HL-60/S4 treated with phorbol 12-myristate 13-acetate at 8.2 ng/mL for 4 days and 3 days (cell line): ENCODE measurements around the gene GDF10.

Experiments
- in situ Hi-C: fragments of 300-500 bp; cut with MboI; formaldehyde crosslinking; loops from 2 replicates; pipeline ENCODE4 v1.15.0; 2022; ENCODE audit warnings: low sequenced_read_pairs

Gene GDF10, protein sequence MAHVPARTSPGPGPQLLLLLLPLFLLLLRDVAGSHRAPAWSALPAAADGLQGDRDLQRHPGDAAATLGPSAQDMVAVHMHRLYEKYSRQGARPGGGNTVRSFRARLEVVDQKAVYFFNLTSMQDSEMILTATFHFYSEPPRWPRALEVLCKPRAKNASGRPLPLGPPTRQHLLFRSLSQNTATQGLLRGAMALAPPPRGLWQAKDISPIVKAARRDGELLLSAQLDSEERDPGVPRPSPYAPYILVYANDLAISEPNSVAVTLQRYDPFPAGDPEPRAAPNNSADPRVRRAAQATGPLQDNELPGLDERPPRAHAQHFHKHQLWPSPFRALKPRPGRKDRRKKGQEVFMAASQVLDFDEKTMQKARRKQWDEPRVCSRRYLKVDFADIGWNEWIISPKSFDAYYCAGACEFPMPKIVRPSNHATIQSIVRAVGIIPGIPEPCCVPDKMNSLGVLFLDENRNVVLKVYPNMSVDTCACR

DNA sequence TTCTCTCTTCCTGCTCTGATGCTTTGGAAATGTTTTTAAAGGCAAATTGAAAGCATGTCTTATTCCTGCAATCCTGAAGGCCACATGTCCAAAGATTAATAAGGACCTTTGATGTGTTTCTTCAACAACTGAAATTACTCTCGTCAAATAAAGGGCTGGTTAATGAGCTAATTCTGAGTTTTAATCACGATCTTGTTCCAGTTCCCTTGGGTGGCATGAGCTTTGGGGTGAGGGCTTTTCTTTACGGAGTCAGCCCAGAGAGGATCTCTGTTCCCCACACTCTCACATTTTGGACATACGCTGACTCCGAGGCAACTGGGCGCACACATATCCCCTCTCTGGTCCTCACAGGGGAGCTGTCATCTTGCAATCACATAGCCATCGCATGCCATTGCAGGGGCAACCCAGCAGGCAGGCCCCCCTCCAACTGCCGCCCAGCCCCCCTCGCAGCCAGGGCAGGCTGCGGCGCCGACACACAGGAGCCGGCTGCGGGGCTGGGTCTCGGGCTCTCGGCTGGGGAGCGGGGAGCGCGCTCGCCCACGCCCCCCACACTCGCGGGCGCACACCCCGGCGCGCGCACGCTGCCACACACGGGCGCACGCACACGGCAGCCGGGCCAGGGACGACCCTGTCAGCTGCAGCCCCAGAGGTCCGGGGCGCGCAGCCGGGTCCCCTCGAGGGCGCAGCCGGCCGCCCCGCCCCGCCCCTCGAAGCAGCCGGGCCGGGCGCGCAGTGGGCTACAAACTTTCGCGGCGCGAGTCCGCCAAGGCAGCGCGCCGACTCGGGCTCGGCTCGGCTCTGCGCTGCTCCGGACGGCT, at the start of gene GDF10:
Gene GDF10, plus strand, starts transcription at position 587 of the 818 bp plus-strand sequence. CDS start 455 bp downstream, outside the sequence.
- in situ Hi-C loops: loop anchor here (10.0 kb wide), 1 partner anchor 255 kb away; no protein-coding TSS in a partner anchor

DNA sequence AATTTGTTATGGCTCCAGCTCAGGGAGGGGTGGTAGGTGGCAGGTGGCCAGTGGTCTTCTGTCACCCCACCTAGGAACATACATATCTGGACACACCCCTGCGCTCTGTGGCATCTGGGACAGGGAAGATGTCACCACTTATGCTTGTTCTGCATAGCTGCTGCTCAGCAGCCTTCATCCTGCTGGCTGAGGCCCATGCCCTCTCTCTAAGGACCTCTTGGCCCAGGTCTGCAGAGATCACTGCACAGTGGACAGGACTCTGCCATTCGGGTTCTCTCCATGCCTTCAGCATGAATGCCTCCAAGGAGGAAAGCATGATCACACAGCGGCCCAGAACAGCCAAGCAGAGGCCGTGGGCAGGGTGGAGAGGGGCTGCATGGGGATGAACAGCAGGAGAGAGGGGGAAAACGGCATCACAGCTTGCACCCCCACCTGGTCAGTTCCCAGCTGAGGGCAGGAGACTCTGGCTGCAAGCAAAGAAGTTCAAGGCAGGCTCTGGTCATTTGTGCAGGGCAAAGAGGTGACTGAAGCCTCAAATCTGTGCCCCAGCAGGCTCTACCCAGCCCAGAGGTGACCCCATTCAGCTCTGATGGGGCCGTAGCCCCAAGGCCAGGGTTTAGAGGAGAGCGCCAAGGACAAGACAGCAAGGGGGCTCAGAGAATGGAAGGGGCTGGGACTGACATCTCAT, 47.8 kb upstream of the GDF10 start:
- in situ Hi-C loops: no loop called here

DNA sequence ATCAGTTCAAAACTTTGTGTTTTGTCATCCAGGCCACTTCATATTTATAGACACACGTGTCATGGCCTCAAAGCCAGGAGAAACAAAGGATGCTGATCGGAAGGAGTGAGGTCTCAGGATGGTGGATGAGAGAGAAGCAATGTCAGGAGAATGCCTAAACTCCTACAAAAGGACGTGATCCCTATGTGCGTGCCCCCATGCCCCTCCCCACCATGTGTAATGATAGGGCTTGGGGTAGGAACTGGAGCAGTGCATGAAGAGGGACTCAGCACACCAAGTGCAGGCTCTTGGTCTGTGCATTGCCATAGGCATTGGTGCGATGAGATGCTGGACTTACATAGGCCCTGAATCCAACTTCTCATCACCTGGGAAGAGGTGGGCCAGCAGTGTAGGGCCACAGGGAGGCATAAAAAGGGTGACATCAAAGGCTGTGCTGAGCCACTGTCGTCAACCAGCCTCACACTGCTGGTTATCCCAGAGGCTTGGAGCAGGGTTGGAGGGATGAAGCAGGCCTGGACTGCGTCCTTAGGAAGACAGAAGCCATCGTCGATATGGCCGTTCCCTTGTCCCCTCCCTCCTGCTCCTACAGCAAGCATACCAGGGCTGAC, 46.9 kb upstream of the GDF10 start:
- in situ Hi-C loops: no loop called here

DNA sequence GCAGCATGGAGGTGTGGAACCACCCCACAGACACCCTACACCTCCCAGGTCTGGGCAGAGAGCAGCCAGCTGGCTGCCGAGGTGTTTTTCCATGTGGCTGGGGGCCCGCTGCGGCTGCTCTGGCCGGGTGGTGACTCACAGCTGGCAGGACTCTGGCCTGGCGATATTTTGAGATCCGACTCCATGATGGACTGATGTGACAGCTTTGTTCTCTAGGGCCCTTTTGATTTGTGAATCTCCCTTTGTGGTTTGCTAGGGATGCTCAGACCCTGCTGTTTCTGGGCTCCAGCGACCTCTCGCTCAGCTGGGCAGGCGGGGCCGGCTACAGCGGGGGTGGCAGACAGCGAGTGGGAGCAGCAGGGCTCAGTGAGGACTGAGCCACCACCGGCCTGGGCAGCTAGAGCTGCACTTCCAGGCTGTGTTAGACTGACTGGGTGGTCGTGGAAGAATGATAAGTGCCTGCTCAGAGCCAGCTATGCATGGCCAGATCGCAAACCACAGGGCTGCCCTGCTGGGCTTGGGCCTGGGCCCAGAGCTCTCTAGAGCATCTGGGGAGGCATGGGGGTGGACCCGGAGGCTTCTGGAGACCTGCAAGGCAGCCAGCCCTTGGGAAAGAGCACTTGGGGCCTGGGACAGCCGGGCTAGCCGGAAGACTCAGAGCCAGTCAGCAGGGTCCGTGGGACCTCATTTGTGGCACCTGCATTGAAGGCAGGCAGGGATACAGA, 46.2 kb upstream of the GDF10 start:
- in situ Hi-C loops: no loop called here

DNA sequence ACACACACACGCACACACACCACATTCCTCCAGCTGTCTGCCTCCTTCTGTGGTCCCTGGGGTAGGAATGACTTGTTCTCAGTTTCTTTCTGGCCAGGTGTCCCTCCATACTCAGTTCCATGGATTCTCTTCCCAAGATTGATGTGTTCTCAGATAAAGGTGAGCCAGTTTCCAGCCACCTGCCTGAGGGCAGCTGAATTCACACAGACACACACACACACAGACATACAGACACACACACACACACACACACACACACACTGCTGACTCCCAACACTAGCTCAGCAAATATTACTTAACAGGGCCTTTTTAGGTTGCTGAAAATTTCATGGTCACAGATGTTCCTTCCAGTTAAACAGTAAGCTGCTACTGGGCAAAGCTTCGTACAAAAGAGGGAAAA, 45.4 kb upstream of the GDF10 start:
- in situ Hi-C loops: no loop called here

DNA sequence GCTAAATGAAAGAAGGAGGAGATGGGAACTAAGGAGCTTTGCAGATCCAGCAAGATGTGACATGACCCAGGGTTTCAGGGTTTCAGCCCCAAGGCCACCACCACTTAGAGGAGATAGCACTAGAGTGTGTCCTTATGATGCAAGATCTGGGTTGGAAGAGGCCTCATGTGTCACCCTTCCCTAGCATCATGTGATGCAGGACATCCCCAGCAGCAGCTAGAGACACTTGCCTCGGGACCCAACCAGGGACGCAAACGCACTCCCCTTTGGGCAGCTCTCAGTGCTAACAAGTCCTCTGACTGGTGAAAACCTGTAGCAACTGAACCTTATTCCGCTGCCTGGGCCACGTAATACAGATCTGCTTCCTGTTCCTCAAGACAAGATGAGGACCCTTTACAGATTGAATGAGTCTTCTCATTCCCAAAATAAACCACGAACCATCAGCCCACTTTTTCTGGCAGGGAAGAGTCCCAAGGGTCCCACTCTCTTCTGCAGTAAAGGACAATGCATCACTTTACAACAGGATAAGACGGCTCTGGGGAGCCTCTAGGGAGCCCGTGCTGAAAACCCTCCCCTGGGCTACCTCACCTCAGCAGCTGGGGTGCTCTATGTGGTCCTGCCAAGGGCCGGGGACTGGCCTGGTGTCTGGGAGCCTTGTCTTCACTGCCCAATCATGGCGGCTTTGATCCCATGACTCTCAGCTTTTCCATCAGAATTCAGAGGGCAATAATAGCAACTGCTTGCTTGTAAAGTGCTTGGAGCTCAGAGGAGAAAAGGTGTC, 44.8 kb upstream of the GDF10 start:
- in situ Hi-C loops: no loop called here

DNA sequence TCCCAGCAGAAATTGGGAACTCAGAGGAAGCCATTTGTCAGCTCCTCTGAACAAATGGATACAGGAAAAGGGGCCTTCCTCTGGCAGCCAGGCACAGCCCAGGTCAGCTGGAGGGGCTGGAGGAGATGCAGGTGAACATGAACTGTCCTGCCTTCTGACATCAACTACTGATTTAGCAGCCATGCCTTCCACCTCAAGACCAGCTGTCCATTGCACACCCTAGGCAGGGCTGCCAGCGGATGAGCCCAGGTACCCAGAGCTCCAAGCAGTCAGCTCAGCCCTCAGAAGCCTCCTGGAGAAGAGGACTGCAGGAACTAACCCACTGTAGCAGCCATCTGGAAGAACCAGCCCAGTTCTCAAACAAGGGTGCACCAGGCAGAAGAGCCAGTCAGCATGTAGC, 44.1 kb upstream of the GDF10 start:
- in situ Hi-C loops: no loop called here

DNA sequence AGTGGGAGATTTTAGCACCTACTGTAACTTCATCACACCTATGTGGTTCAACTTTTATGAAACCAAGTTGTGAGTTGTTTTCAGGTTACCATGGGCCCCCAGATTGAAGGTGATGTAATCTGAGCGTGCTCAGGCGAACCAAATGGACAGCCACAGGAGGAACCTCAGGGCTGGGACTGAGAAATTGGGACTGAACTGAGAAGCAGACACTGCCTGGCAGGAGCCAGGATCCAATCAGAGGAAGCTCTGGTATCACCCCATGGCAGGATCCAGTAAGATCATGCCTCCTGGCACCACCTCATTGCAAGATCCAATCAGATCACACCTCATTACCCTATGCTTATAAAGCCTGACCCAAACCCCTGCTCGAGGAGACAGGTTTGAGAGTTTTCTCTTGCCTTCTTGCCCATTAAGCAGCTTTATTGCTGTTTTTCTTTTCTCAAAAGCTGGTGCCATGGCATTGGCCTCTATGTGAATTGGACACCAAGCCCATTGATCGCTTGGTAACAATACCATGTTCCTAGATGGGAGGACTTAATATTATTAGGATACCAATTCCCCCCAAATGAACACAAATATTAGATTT, 43.2 kb upstream of the GDF10 start:
- in situ Hi-C loops: no loop called here

DNA sequence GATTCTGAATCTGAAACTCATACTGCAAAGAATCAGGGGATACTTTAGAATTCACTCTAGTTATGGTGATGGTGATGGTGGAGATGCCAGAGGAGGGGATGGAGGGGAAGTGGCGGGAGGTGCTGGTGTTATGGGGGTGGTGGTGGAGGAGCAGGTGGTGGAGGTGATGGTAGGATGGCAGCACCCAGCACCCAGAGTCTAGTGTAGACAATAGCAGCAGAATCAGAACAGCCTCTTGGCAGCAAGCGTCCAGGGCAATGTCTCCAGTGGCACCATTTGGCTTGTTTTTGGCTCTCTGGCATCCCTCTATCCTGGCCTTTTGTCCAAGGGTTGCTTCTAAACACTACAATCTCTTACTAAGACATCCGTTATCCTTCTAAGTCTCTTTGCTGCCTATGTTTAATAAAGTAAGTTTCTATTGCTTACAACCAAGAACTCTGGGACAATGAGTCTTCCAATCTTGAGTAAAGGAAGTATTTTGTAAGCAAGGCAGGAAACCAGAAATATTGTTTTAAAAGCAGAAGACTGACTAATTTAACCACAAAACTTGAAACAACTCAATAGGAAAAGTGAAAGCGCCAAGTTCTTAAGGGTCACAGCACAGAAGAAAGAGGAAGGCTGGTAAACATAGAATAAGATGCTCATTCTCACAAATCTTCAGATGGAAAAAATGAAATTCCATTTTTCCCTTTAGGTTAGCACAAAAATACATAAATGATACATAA, 42.4 kb upstream of the GDF10 start:
- in situ Hi-C loops: no loop called here

DNA sequence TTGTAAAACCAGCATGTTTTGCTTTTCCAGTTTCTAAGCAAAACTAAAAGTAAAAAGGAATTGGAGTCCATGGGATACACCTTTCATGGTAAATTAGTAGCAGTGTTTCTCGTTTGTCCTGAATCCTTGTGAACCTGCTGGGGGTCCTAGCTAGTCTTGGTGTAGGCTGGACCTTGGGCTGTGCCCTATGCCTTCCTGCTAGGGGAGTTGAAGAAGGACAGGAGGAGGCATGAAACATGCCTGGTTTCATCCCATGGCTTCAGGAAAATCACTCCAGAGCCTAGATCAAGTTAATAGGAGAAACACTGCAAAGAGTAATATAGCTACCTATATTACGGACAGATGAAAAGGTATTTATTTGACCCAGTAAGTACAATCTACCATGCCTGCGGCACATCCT, 41.1 kb upstream of the GDF10 start:
- in situ Hi-C loops: no loop called here

DNA sequence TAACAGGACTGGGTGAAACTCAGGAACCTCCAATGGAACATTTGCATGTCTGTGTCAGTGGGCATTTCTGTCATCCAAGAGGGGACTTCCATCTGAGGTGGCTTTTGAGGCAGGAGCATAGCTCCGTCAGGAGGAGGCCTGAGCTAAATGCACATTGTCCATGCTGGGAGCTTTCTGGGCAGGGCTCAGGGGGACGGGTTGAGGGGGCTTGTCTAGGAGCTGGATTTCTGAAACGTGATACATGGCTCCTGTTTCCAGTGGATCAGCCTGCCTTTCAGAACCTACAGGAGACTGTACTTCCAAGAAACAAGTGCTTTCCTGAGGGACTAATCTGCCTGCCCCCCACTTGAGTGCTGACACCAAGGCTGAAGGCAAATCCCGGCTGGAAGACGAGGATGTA, 40.5 kb upstream of the GDF10 start:
- in situ Hi-C loops: no loop called here

DNA sequence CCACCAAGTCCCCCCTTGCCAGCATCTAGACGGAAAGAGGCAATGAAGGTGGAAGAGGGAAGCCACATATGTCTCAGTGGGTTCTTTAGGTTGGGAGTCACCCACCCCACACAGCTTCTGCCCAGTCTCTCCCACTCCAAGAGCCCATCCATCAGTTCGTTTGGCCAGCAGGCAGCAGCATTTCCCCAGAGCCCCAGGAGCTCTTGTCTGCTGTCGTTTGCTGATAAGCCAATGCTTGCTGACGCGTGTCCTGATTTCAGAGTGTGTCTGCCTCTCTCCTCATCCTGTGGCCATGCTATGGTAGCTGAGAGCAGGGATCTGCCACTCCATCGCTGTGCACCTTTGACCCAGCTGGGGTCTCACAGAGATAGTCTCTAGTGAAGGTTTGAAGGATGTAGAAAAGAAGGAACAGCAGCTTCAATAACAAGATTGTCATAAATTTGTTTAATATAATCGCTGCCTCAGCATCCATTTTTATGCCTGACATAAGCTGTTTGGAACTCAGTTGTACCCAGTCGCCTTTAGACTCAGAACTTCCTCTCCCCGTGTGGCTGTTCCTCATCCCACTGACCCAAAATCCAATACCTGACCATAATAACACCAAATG, 39.4 kb upstream of the GDF10 start:
- in situ Hi-C loops: no loop called here

DNA sequence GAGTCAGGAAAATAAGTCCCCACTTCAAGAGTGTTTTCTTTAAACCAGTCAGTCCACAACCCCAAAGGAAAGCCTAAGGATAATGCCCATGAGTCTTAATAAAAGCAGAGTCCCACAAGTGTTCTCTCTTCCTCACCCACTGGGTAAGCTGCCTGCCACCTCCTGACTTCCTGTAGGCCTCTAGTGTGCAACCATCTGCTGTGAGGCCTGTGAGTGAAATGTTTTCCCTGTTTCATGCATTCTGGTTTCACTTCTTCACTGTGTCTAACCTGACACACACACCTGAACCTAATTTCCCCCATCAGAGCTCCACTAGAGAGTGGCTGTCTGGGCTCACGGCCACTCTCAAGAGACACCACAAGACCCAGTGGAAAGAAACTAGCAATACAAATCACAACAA, 38.9 kb upstream of the GDF10 start:
- in situ Hi-C loops: no loop called here

DNA sequence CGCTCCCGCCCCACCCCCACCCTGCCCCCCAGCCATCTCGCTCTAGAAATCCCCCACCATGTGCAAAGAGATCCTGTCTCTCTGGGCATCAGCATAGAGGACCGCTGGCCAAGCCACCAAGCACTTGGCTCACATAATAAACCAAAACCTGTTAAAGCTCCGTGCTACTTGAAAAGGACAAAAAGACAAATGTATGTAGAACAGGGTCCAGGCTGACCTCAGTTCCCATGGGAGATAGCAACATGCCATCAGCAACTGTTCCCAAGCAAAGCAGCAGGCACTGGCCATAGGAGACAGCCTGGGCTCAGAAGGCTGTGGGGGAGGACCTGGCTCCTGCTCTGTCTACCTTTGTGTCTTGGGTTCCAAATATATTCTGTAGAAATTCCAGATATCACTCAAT, 38.4 kb upstream of the GDF10 start:
- in situ Hi-C loops: no loop called here

DNA sequence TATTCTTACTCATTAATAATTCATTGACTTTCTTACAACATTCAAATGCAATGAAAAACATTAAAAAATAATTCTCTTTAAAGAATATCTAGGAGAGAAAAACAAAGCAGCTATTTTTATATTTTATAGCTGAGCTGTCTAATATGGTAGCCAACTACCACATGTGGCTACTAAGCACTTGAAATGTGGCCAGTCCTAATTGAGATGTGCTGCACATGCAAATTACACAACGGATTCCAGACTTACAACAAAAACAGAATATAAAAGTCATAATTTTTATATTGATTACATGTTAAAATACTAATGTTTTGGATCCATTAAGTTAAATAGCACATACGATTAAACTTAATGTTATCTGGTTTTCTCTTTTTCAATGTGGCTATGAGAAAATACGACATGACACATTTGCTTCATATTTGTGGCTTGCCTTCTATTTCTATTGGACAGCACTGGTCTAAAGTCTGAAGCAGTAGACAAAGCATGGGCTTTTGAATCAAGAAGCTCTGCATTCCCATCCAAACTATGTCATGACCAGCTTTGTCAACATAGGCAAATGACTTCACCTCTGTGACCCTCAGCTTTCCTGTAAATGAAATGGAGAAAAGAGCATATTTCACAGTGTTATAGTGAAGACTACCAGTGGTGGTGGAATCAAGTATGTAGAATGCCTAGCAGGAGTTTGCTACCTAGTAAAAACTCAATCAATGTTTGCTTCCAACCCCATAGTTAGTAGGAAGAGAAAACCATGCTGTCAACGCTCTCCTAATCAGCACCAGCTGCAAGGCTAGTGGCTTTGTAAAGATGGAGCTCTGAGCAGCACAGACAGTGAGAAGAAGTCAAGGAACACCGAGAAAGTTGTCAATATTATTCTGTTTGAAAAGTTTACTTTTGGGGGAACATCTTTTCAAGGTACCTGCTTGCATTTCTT, 37.1 kb upstream of the GDF10 start:
- in situ Hi-C loops: no loop called here

DNA sequence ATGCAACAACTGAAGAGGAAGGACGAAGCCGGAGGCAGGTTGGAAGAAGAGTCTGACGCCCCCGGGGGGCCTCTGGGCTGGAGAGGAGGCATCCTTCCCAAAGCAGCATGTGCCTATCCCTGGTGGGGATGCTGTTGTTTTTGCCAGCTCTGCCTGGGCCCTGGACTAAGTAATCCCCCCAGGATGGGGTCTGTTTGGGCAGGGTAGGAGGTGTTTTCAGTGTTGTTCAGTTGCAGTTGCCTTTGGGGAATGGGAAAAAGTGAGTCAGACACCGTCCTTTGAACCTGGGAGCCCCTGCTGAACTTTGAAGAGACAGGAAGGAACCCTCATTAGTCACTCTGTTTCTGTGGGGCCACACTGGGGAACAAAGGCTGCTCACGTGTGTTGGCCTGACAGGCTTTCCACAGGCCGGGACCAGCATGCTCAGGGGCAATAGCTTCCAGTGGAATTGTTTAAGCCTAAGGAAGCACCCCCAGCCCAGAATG, 35.2 kb upstream of the GDF10 start:
- in situ Hi-C loops: no loop called here

DNA sequence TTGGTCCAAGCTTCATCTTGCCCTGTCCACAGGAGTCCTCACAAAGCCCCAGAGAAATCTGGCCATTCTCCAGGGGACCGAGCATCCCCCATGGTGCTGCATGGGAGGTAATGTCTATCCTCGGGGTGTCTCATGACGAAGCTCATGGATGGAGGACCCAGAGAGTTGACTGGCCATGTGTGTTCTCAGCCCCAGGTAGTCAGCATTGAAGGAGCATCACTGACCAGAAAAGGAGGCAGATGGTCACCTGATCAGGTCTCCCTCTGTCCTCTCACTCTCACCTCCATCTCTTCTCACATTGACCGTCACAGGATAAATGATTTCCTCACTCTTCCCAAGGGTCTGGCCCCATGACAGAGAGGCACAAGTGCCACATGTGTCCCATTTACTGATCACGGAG, 33.4 kb upstream of the GDF10 start:
- in situ Hi-C loops: no loop called here
